BLaER1 (cell line): ENCODE measurements around the gene KLHL29.

Source experiments
- H3K27ac ChIP-seq: shearing (Covaris generic); formaldehyde crosslinking; 2 replicates; pipeline ENCODE4 v1.8.1; 2022
- H3K27me3 ChIP-seq: shearing (Covaris generic); formaldehyde crosslinking; 2 replicates; pipeline ENCODE4 v1.8.1; 2022
- H3K36me3 ChIP-seq: shearing (Covaris generic); formaldehyde crosslinking; 2 replicates; pipeline ENCODE4 v1.8.1; 2022
- H3K4me1 ChIP-seq: shearing (Covaris generic); formaldehyde crosslinking; 2 replicates; pipeline ENCODE4 v1.8.1; 2022
- H3K4me2 ChIP-seq: shearing (Covaris generic); formaldehyde crosslinking; 2 replicates; pipeline ENCODE4 v1.8.1; 2022
- H3K4me3 ChIP-seq: shearing (Covaris generic); formaldehyde crosslinking; 2 replicates; pipeline ENCODE4 v1.8.1; 2022
- H3K9ac ChIP-seq: shearing (Covaris generic); formaldehyde crosslinking; 2 replicates; pipeline ENCODE4 v1.8.1; 2022
- H3K9me3 ChIP-seq: shearing (Covaris generic); formaldehyde crosslinking; 2 replicates; pipeline ENCODE4 v1.8.1; 2022
- H4K20me1 ChIP-seq: shearing (Covaris generic); formaldehyde crosslinking; 2 replicates; pipeline ENCODE4 v1.8.1; 2022
- Cebpa-rat ChIP-seq: shearing (Covaris generic); IDR thresholded peaks from 2 replicates; pipeline ENCODE4 v1.8.1; 2022

Gene KLHL29

GRCh38 chr2:23645230-23645808 is 260.3 kb downstream of the KLHL29 start:
- Histone ChIP-seq H3K9ac (no peak overlapping the region), H3K4me3 (no peak overlapping the region), H3K36me3 (no peaks in the 10 kb centered on the region), H3K27me3 (no peaks in the 10 kb centered on the region), H4K20me1 (no peaks in the 10 kb centered on the region), H3K27ac (no peak overlapping the region), H3K4me1 (peaks cover 12% of the 10 kb centered on the region), H3K9me3 (0 out of 2 replicates have a peak, but pooled peaks cover 6% of the 10 kb centered on the region), H3K4me2 (no peak overlapping the region)
- no peak for TF ChIP-seq Cebpa-rat

GRCh38 chr2:23647563-23647962 is 262.6 kb downstream of the KLHL29 start:
- H3K36me3 ChIP-seq = no peaks in the 10 kb centered on the region
- no peak overlapping the region for H3K27ac ChIP-seq
- H3K4me2 ChIP-seq = no peak overlapping the region
- H4K20me1 ChIP-seq = no peaks in the 10 kb centered on the region
- H3K9ac ChIP-seq = no peak overlapping the region
- peaks cover 13% of the 10 kb centered on the region for H3K4me1 ChIP-seq
- no peak overlapping the region for H3K4me3 ChIP-seq
- no peaks in the 10 kb centered on the region for H3K27me3 ChIP-seq
- 0 out of 2 replicates have a peak, but pooled peaks cover 6% of the 10 kb centered on the region for H3K9me3 ChIP-seq
- TF ChIP-seq Cebpa-rat = no peak

GRCh38 chr2:23649303-23649702 is 264.3 kb downstream of the KLHL29 start:
- no peaks in the 10 kb centered on the region for H3K9me3 ChIP-seq
- no peaks in the 10 kb centered on the region for H3K36me3 ChIP-seq
- peaks cover 13% of the 10 kb centered on the region for H3K4me1 ChIP-seq
- H3K4me2 ChIP-seq = peak overlapping the region; percentile 35
- H3K27ac ChIP-seq = no peak overlapping the region
- no peak for TF ChIP-seq Cebpa-rat
- no peaks in the 10 kb centered on the region for H3K27me3 ChIP-seq
- no peak overlapping the region for H3K9ac ChIP-seq
- H4K20me1 ChIP-seq = no peaks in the 10 kb centered on the region
- H3K4me3 ChIP-seq = no peak overlapping the region

DNA sequence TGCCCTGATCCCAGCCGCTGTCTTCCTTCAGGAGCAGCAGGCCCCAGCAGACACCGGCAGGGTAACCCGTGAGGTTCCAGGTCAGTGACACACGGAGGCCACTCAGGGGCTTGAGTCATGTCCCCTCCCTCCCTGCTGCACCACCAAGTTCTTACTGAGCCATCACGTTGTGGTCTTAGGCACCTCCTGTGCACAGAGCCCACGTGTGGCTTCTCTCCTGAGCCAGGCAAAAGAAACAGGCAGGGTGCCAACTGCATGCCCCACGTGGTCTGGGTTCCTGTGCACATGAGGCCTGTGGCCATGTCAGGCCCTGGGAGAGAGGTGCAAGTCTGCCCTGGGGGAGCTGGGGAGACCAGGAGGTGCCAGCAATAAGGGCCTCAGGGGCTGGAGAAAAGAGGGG is 264.8 kb downstream of the KLHL29 start:
- Histone ChIP-seq H3K4me2 (peak overlapping the region; percentile 35), H3K4me3 (no peak overlapping the region), H3K9ac (no peak overlapping the region), H3K4me1 (peaks cover 13% of the 10 kb centered on the region), H4K20me1 (no peaks in the 10 kb centered on the region), H3K9me3 (no peaks in the 10 kb centered on the region), H3K27ac (no peak overlapping the region), H3K27me3 (no peaks in the 10 kb centered on the region), H3K36me3 (no peaks in the 10 kb centered on the region)
- no peak for TF ChIP-seq Cebpa-rat

DNA sequence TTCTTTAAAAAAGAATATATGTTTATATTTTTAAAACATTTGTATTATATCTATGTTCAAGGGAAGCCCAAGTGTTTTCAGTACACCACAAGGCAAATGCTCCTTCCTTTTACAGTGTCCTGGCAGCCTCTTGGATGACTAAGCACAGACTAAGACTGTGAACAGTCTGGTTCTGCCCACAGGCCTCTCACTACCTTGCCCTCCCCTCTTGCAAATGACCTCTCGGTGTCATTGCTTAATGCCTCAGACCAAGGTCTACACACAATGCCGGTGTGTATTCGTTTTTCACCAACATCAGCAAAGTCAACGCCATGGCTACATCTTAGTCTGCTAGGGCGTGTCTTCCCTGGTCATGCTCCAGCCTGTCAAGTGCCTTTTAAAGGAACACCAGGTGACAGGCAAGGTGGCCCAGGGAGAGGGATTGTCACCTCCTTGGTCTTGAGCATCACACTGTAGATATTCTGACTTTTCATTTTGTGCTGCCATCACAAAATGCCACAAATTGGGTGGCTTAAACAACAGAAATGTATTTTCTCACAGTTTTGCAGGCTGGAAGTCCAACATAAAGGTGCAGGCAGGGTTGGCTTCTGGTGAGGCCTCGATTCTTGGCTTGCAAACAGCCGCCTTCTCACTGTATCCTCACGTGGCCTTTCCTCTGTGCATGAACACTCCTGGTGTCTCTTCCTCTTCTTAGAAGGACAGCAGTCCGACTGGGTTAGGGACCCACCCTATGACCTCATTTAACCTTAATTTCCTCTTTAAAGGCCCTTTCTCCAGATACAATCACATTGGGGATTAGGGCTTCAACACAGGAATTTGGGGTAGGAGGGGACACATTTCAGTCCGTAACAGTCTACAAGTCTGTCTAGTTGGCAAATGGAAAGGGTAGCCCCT is 266.5 kb downstream of the KLHL29 start:
- Histone ChIP-seq H4K20me1 (no peaks in the 10 kb centered on the region), H3K27me3 (no peaks in the 10 kb centered on the region)

GRCh38 chr2:23653326-23653725 is 268.3 kb downstream of the KLHL29 start:
- Histone ChIP-seq H3K4me3 (no peak overlapping the region), H3K27me3 (no peaks in the 10 kb centered on the region), H3K9me3 (no peaks in the 10 kb centered on the region), H3K4me1 (peaks cover 13% of the 10 kb centered on the region), H3K9ac (no peak overlapping the region), H3K27ac (no peak overlapping the region), H3K36me3 (no peaks in the 10 kb centered on the region), H4K20me1 (no peaks in the 10 kb centered on the region), H3K4me2 (no peak overlapping the region)
- TF ChIP-seq Cebpa-rat = no peak

More for the DNA sequence above, 266.5 kb downstream of the KLHL29 start:
- Histone ChIP-seq H3K4me1 (peaks cover 13% of the 10 kb centered on the region), H3K27ac (no peak overlapping the region), H3K9ac (no peak overlapping the region), H3K4me2 (no peak overlapping the region), H3K36me3 (no peaks in the 10 kb centered on the region), H3K9me3 (no peaks in the 10 kb centered on the region), H3K4me3 (no peak overlapping the region)
- TF ChIP-seq Cebpa-rat = no peak

DNA sequence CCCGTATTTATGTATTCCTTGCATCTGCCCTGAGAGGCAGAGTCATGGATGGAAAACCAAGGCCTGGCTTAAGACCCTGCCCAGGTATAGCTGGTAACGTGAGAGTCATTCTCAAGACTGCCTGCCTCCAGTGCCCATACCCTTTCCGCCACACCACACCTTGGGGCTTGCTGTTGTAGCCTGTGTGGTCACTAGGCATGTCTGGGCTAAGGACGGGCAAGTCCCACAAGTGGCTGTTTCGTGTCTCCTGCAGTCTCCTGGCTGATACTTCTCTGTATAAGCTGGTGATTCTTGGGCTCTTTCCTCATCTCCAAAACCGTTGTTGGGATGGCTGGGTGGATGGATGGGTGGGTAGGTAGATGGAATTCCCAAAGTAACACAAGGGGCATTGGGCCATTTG is 269.8 kb downstream of the KLHL29 start:
- H3K27ac ChIP-seq = no peak overlapping the region
- H3K36me3 ChIP-seq = no peaks in the 10 kb centered on the region
- H3K4me3 ChIP-seq = no peak overlapping the region
- TF ChIP-seq Cebpa-rat = no peak
- no peak overlapping the region for H3K4me2 ChIP-seq
- no peaks in the 10 kb centered on the region for H3K9me3 ChIP-seq
- no peaks in the 10 kb centered on the region for H4K20me1 ChIP-seq
- no peaks in the 10 kb centered on the region for H3K27me3 ChIP-seq
- H3K9ac ChIP-seq = no peak overlapping the region
- peaks cover 7% of the 10 kb centered on the region for H3K4me1 ChIP-seq

DNA sequence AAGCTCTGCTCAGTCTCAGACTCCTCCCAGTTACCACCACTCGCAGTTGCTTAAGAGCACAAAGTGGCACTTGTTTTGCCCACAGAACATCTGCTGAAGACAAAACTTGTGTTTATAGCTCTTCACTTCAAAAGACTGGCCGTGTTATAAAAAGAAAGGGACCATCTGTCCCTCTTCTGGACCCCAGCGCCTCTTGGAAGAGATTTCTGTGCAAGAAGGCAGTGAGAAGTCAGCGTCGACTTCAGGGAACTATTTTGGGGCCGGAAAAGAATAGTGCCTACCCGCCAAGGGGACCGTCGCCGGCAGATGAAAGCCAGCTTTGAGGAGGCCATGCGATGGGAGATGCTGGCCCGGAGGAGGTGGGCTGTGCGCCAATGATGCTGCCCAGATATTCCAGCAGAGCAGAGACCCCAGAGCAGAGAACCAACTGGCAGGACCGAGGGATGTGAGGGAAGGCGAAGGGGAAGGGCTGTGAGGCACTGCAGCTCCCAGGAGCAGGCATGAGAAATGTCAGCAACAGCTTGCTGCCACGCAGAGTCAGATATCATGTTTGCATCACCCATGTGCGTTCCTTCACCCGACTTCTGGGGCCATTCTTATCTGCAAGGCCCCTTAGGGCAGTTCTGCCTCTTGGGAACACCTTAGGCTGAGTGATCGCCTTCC is 271.1 kb downstream of the KLHL29 start:
- no peak overlapping the region for H3K4me2 ChIP-seq
- TF ChIP-seq Cebpa-rat = no peak
- no peak overlapping the region for H3K9ac ChIP-seq
- no peaks in the 10 kb centered on the region for H4K20me1 ChIP-seq
- H3K9me3 ChIP-seq = no peaks in the 10 kb centered on the region
- H3K27ac ChIP-seq = no peak overlapping the region
- no peaks in the 10 kb centered on the region for H3K36me3 ChIP-seq
- H3K4me3 ChIP-seq = no peak overlapping the region
- no peaks in the 10 kb centered on the region for H3K27me3 ChIP-seq
- no peaks in the 10 kb centered on the region for H3K4me1 ChIP-seq

GRCh38 chr2:23656597-23656973 is 271.6 kb downstream of the KLHL29 start:
- no peaks in the 10 kb centered on the region for H3K36me3 ChIP-seq
- no peak overlapping the region for H3K9ac ChIP-seq
- H3K4me2 ChIP-seq = no peak overlapping the region
- H3K27ac ChIP-seq = no peak overlapping the region
- no peaks in the 10 kb centered on the region for H3K9me3 ChIP-seq
- TF ChIP-seq Cebpa-rat = no peak
- no peaks in the 10 kb centered on the region for H3K4me1 ChIP-seq
- H4K20me1 ChIP-seq = no peaks in the 10 kb centered on the region
- H3K27me3 ChIP-seq = no peaks in the 10 kb centered on the region
- no peak overlapping the region for H3K4me3 ChIP-seq

GRCh38 chr2:23657371-23657770 is 272.4 kb downstream of the KLHL29 start:
- Histone ChIP-seq H3K4me1 (no peaks in the 10 kb centered on the region), H3K4me3 (no peak overlapping the region), H3K27me3 (no peaks in the 10 kb centered on the region), H3K9ac (no peak overlapping the region), H4K20me1 (no peaks in the 10 kb centered on the region), H3K4me2 (no peak overlapping the region), H3K9me3 (no peaks in the 10 kb centered on the region), H3K27ac (no peak overlapping the region), H3K36me3 (no peaks in the 10 kb centered on the region)
- TF ChIP-seq Cebpa-rat = no peak
